HG03460 (cell line): ENCODE measurements around the gene PCF11.
A peak's percentile ranks its signal among the peaks of the same experiment; 100 is the strongest.
"Not testable (repeated sequence)": the region's sequence is repeated elsewhere in the genome, so short reads cannot be mapped to it uniquely, and the experiment has no call there.

Experiments
- ATAC-seq: cut with Tn5 transposase; IDR thresholded peaks from one replicate; pipeline ENCODE4 v1.9.1; 2021; ENCODE audit not compliant: unreplicated experiment

Gene PCF11

GRCh38 chr11:83191491-83191890 is 34.6 kb downstream of the PCF11 start:
- no peak for ATAC-seq

DNA sequence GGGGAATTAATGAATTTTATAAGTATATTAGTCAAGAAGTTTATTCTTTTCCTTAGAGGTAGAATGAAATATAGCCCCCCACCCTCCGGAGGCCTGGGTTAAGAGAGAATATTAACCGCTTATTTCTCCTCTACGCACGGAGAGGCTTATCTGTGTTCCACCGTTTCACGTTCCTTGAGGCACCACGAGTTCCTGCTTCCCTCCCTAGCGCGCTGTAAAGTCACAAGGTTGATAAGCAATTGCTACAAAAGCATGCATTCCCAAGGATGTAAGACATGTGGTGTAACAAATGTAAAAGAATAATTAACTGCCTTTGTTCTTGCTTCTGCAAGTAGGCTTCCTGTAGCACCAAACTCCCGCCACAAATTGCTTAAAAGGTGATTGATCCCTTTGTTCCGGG is 35.1 kb downstream of the PCF11 start:
- ATAC-seq = no peak

- ATAC-seq = no peak
These were observed 35.8 kb downstream of the PCF11 start for GRCh38 chr11:83192606-83193245.

- ATAC-seq = peak; percentile 90
These were observed 36.7 kb downstream of the PCF11 start, which contains the start of gene ANKRD42 for GRCh38 chr11:83193315-83194280. TSS of gene ANKRD42 (plus strand) at chr11:83193712. CDS start at chr11:83194671, 959 bp downstream.

GRCh38 chr11:83194281-83195142 is 37.6 kb downstream of the PCF11 start:
- ATAC-seq = peak; percentile 49

DNA sequence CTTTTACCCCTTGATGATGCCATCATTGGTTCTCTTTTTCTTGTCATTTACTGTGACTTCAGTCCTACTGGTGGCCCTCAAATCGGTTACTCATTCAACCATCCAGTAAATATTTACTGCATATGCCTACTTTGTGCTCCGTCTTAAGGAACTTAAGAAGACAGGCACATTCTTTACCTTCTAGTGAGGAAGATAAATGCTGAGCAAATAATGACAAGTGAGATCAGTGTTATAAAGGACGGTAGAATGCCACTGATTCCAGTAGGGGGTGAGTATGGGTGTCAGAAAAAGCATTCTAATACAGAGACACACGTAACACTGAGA is 38.2 kb downstream of the PCF11 start:
- ATAC-seq = no peak

DNA sequence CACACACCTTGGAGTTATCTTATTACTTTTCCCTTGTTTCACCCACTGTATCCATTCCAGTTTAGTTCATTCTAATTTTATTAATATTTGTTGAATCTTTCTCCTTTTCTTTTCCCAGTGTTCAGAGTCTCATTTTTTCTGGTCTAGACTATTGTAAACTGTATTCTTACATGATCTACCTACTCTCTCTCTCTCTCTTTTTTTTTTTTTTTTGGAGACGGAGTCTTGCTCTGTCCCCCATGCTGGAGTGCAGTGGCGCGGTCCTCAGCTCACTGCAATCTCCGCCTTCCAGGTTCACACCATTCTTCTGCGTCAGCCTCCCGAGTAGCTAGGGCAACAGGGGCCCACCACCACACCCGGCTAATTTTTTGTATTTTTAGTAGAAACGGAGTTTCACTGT is 38.7 kb downstream of the PCF11 start:
- no peak for ATAC-seq

DNA sequence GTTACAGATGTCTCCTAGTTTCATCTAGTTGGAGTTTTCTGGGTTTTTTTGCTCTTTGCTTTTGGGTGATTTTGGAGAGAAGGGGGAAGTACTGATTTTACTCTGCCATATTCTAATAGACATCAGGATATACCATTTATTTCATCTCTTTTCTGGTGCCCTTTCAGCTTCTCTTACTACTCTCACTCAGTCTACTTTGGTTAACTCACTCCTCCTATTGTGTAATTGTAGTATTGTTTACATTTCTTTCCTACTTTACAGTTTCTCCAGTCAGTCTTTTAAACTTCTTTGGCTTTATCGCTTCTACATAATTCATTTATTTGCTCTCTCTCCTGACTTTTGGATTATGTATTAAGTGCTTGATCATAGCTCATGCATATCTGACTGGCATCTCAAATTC is 43.1 kb downstream of the PCF11 start:
- no peak for ATAC-seq

DNA sequence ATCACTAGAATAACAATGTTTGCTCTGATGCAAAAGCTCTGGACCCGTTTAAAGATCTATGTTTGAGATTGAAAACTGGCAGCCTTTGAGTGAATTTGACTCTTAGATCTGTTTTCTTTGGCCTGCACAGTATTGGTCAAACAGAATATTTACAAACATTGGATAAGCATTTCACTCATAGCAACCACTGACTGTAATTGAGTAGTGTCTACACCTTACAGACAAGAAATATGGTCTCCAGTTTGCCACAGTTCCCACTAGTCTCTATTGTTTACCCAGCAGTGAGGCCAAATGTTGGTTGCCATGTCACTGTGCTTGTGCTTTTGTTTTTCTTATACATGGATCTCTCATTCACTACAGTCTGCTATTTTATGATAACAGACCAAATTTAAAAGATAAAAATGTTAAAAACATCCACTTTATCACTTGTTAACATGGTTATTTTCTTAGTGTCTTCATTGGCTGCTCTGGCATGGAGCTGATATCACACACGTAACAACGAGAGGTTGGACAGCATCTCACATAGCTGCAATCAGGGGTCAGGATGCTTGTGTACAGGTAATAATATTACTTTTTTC is 48.8 kb downstream of the PCF11 start:
- no peak for ATAC-seq

- no peak for ATAC-seq
These were observed 49.3 kb downstream of the PCF11 start for GRCh38 chr11:83206221-83206620.

- ATAC-seq = not testable (repeated sequence)
These were observed 49.9 kb downstream of the PCF11 start for GRCh38 chr11:83206771-83207382.

GRCh38 chr11:83219095-83219494 is 62.2 kb downstream of the PCF11 start:
- ATAC-seq = no peak

DNA sequence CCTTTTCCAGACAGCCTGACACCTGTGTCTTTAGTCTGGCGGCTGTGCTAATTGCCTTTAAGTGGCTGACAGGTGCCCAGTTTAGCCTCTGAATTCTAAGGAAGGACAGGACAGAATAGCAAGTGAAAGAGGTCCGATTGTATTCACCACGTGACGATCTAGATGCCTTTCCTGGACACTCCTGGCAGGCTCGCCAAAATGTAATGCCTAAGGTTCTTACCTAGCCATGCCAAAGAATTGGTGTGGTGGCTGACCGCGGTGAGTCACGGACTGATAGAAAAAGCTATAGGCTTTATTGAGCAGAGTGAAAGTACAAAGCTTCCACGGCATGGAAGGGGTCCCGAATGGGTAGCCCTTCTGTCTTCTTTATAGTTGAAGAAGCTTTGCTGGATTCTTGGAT is 63.3 kb downstream of the PCF11 start:
- no peak for ATAC-seq

DNA sequence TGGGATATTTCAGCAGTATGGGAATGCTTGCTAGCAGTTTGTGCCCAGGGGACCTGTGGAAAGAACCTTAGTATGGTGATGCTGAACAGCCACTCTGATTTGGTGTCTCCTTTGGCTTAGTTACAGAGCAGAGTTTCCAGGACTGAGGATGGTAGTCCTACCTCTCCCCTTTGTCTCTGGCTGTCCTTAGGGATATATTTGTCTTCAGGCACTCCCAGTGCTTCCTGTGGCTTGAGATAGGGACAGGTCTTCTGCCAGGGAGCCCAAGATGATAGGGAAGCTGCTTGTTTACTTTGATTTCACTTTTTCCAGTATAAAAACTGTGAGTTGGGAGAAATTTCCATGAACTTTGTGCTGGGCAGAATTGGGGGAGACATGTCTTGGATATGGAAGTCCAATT is 64.8 kb downstream of the PCF11 start:
- ATAC-seq = no peak

DNA sequence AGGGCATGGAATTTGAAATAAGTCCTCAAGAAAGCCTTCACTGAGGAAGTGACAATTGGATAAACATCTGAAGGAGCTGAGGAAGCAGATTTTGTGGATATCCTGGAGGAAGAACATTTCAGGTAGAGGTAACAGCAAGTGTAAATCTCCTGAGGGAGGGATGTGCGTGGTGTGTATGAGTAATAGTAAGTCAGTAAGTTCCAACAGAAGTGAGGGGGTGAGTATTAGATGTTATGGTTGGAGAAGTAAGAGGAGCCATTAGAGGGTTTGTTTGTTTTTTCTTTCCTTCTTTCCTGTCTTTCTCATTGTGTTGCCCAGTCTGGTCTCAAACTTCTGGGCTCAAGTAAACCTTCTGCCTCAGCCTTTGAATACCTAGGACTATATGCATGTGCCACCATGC is 65.6 kb downstream of the PCF11 start:
- no peak for ATAC-seq

DNA sequence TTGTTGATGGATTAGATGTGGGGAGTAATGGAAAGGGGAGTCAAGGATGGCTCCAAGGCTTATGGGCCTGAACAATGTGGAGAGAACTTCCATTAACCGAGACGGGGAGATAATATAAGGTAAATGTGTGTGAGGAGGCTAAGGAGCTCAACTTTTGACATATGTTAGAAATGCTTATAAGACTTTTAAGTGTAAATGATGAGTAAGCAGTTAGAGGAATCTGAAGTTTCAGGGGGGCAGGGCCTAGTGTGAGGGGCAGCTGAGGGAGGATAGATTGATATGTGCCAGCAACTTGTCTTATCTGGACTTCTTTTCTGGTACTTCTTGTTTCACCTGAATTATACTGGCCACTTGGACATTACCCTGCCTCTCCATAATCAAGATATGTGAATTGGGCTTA is 66.5 kb downstream of the PCF11 start:
- ATAC-seq = no peak

- no peak for ATAC-seq
These were observed 78.9 kb downstream of the PCF11 start for GRCh38 chr11:83235825-83236224.
